Tibial nerve (tissue), 4 donors: ENCODE results near the gene TECPR1. TPM values are rescaled to one million over a fixed set of nuclear protein-coding genes. Genes with fewer than 3 reads are reported as not detected.
A peak's percentile ranks its signal among the peaks of the same experiment; 100 is the strongest.

Experiments
- DNase-seq, 2 donors: peaks; one replicate each; pipeline ENCODE4 v3.0.0-alpha.2; 2019; ENCODE audit warnings: low spot score in 2 of 2
- H3K27ac ChIP-seq, 4 donors: fragments of 200-600 bp; sonication (generic) in 3 of 4; one replicate each; pipeline ENCODE4 v1.5.1; 2017 to 2019; ENCODE audit warnings: mild to moderate bottlenecking in 1 of 4
- H3K27me3 ChIP-seq, 2 donors: fragments of 200-600 bp; sonication (generic) in 1 of 2; one replicate each; pipeline versions ENCODE4 v1.5.1 to v1.6.0; 2017 to 2019
- H3K36me3 ChIP-seq, 3 donors: fragments of 200-600 bp; sonication (generic); one replicate each; pipeline ENCODE4 v1.5.1; 2018 to 2019
- H3K4me1 ChIP-seq, 4 donors: fragments of 200-600 bp; sonication (generic) in 3 of 4; one replicate each; pipeline ENCODE4 v1.5.1; 2017 to 2019
- H3K4me3 ChIP-seq, 4 donors: fragments of 200-600 bp; sonication (generic) in 3 of 4; one replicate each; pipeline ENCODE4 v1.5.1; 2017 to 2019; ENCODE audit warnings: mild to moderate bottlenecking in 1 of 4, moderate library complexity in 1 of 4
- H3K9me3 ChIP-seq, 4 donors: fragments of 200-600 bp; sonication (generic) in 3 of 4; one replicate each; pipeline ENCODE4 v1.5.1; 2017 to 2019
- EP300 ChIP-seq, 2 donors: sonication (generic); formaldehyde crosslinking; IDR thresholded peaks; one replicate each; pipeline ENCODE4 v1.6.1; 2017; ENCODE audit warnings: antibody characterized with exemption in 2 of 2, mild to moderate bottlenecking in 1 of 2
- POLR2A ChIP-seq, 2 donors: fragments of 450-650 bp; IDR thresholded peaks; one replicate each; pipeline ENCODE4 v1.6.1; 2017; ENCODE audit warnings: antibody characterized with exemption in 2 of 2, mild to moderate bottlenecking in 2 of 2, moderate library complexity in 2 of 2
- WGBS, 2 donors: methylation state at CpG; one replicate each; pipeline ENCODE4 v1.1.5; 2018; 5-methylcytosine and 5-hydroxymethylcytosine counted together
- total RNA-seq, 4 donors: library from RNA; depleted of rRNA; stranded (reverse); fragments of >200 nt; gene quantifications; one replicate each; pipeline ENCODE4 v1.1.0, GENCODE V29; 2016
- TF ChIP-seq, protein P1 (sequence below), 5 experiments: fragments of 200-600 bp in 3 of 5; fragments of 450-650 bp in 2 of 5; sonication (generic) in 3 of 5; IDR thresholded peaks; one replicate each; pipeline ENCODE4 v1.5.1; 2016 to 2019; ENCODE audit warnings: antibody characterized with exemption in 5 of 5, mild to moderate bottlenecking in 3 of 5, moderate library complexity in 2 of 5

TECPR1 gene
- total RNA-seq, 4 donors from 2014 or later, result 30.8 to 72.6 (median 41.2) TPM

DNA sequence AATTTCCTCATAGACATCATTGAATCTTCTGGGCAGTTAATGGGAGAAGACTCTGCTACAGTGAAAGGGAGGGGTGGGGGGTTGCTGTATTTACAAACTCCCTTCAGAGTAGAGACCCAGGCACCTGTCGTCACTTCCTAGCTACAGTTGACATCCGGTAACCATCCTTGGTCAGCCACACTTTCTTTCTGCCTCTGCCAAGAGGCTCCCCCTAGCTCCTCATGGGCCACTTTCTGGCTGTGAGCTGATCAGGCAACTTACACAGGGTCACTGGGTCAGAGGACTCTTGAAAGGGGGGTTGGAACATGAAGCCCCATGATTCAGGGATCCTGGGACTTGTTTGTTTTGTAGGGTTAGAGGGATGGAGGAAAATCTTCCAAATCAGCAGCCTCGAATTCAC is 1.2 kb downstream of the TECPR1 start:
- Histone ChIP-seq H3K36me3 (peaks cover 0 to 23% (median 0%) of the 10 kb centered on the region in 3 donors), H3K27ac (peak overlapping the region in 3 of 4 donors; percentile 82 to 87 (median 83)), H3K4me3 (peak overlapping the region in 2 of 4 donors; percentile 64 to 75), H3K27me3 (no peaks in the 10 kb centered on the region), H3K9me3 (no peaks in the 10 kb centered on the region), H3K4me1 (peaks cover 0 to 41% (median 19%) of the 10 kb centered on the region in 4 donors)
- TF ChIP-seq, protein P1, sequence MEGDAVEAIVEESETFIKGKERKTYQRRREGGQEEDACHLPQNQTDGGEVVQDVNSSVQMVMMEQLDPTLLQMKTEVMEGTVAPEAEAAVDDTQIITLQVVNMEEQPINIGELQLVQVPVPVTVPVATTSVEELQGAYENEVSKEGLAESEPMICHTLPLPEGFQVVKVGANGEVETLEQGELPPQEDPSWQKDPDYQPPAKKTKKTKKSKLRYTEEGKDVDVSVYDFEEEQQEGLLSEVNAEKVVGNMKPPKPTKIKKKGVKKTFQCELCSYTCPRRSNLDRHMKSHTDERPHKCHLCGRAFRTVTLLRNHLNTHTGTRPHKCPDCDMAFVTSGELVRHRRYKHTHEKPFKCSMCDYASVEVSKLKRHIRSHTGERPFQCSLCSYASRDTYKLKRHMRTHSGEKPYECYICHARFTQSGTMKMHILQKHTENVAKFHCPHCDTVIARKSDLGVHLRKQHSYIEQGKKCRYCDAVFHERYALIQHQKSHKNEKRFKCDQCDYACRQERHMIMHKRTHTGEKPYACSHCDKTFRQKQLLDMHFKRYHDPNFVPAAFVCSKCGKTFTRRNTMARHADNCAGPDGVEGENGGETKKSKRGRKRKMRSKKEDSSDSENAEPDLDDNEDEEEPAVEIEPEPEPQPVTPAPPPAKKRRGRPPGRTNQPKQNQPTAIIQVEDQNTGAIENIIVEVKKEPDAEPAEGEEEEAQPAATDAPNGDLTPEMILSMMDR (IDR thresholded peaks at IDR 0.05), result no peak
- TF ChIP-seq POLR2A (IDR thresholded peaks at IDR 0.05) (no peak), EP300 (IDR thresholded peaks at IDR 0.05) (no peak)
- DNase-seq, result no peak
- WGBS, 2 donors, result 54 to 76% methylated on average over 3 of the region's 3 CpGs

DNA sequence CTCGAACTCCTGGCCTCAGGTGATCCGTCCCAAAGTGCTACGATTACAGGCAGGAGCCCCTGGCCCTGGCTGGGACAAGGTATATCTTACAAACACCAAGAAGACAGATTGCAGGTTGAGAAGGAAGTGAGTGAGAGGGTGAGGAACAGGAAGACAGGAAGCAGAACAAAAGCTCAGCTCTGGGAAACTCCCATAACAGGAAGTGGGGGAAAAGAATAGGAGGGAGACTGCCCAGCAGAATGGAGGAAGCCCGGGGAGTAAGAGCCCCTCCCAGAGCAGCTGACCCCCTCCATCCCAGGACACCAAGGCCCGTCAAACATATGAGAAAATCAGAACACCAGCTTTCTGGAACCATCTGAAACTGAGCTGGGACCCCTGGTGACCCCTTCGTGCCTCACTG is 2.9 kb downstream of the TECPR1 start:
- no peak overlapping the region for H3K4me3 ChIP-seq
- DNase-seq, result no peak
- peaks cover 0 to 40% (median 0%) of the 10 kb centered on the region in 3 donors for H3K36me3 ChIP-seq
- H3K4me1 ChIP-seq, result peaks cover 0 to 48% (median 19%) of the 10 kb centered on the region in 4 donors
- H3K27ac ChIP-seq, result peak overlapping the region in 1 of 4 donors; percentile 38
- H3K27me3 ChIP-seq, result no peaks in the 10 kb centered on the region
- 69 to 77% methylated on average over 6 of the region's 6 CpGs for WGBS, 2 donors
- no peaks in the 10 kb centered on the region for H3K9me3 ChIP-seq
- TF ChIP-seq, protein P1 (IDR thresholded peaks at IDR 0.05), result no peak
- peak in 1 of 2 donors; percentile 24 for TF ChIP-seq EP300 (IDR thresholded peaks at IDR 0.05)

DNA sequence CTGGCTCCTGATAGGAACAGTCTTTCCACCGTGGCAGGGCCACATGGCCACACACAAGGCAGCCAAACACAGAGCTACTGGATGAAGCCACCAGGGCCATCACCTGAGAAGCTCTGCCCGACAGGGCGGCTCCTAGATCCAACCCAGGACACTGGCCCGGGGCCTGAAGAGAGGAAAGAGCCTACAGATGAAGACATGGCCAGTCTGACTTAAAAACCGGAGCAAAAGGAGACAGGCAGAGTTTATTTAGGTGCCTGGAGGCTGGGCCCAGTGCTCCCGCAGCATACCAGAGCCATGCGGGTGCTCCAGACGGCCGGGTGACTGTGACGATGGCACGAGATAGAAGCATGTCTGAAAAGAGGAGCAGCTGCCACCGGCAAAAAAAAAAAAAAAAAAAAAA is 3.9 kb downstream of the TECPR1 start:
- H3K27me3 ChIP-seq, result no peaks in the 10 kb centered on the region
- TF ChIP-seq EP300 (IDR thresholded peaks at IDR 0.05) (no peak), POLR2A (IDR thresholded peaks at IDR 0.05) (no peak)
- TF ChIP-seq, protein P1 (IDR thresholded peaks at IDR 0.05), result no peak
- no peak for DNase-seq
- no peaks in the 10 kb centered on the region for H3K9me3 ChIP-seq
- H3K4me1 ChIP-seq, result peaks cover 0 to 43% (median 17%) of the 10 kb centered on the region in 4 donors
- no peak overlapping the region for H3K4me3 ChIP-seq
- H3K27ac ChIP-seq, result no peak overlapping the region
- peaks cover 0 to 50% (median 0%) of the 10 kb centered on the region in 3 donors for H3K36me3 ChIP-seq
- 94 to 97% methylated on average over 10 to 11 of the region's 12 CpGs for WGBS, 2 donors

DNA sequence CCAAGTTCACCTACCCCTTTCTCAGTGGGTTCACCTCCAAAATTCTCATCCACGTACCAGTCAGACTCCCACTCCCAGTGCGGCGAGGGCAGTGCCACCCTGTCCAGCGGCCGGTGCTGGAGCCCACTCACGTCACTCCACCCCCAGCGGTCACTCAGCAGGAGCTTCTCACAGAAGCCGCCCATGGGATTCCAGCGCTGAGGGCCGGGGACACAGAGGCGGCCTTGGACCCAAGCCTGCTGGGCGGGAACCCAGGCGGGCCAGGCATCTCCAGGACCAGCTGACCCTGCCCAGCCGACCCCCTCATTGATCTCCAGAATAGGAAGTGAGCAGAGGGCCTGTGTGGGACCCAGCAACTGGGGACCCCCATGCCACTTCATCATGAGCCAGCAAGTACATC is 7.2 kb downstream of the TECPR1 start:
- 56 to 82% methylated on average over 9 to 14 of the region's 14 CpGs for whole genome bisulfite sequencing, 2 donors
- Histone ChIP-seq H3K4me1 (peaks cover 0 to 18% (median 0%) of the 10 kb centered on the region in 4 donors), H3K4me3 (peak overlapping the region in 1 of 4 donors; percentile 26), H3K27me3 (no peaks in the 10 kb centered on the region), H3K9me3 (no peaks in the 10 kb centered on the region), H3K27ac (peak overlapping the region in 2 of 4 donors; percentile 67 to 79), H3K36me3 (peaks cover 0 to 77% (median 0%) of the 10 kb centered on the region in 3 donors)
- TF ChIP-seq EP300 (IDR thresholded peaks at IDR 0.05), result peak in 1 of 2 donors; percentile 23
- TF ChIP-seq, protein P1 (IDR thresholded peaks at IDR 0.05), result no peak
- no peak for DNase-seq

DNA sequence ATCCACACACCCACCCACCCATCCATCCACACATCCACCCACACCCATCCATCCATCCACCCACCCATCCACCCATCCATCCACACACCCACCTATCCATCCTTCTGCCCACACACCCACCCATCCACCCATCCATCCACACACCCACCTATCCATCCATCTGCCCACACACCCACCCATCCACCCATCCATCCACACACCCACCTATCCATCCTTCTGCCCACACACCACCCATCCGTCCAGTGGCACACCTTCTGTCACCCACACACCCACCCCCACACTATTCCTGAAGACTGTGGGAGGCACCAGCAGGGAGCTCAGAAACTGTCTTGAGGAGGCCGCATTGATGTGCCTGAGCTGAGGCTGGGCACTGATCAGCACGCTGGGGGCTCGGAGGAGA is 9.1 kb downstream of the TECPR1 start:
- Histone ChIP-seq H3K27ac (peak overlapping the region in 1 of 4 donors; percentile 79), H3K4me1 (peaks cover 0 to 7% (median 0%) of the 10 kb centered on the region in 4 donors), H3K4me3 (no peak overlapping the region), H3K27me3 (no peaks in the 10 kb centered on the region), H3K9me3 (no peaks in the 10 kb centered on the region), H3K36me3 (peaks cover 0 to 90% (median 8%) of the 10 kb centered on the region in 3 donors)
- no peak for DNase-seq
- no peak for TF ChIP-seq EP300 (IDR thresholded peaks at IDR 0.05)
- TF ChIP-seq POLR2A (IDR thresholded peaks at IDR 0.05), result no peak
- TF ChIP-seq, protein P1 (IDR thresholded peaks at IDR 0.05), result no peak
- 85 to 86% methylated on average over 2 to 4 of the region's 4 CpGs for WGBS, 2 donors
